ENCODE measurements around the gene IL17B. TPM values are rescaled to one million over a fixed set of nuclear protein-coding genes. Genes with fewer than 3 reads are reported as not detected.

IL17B gene
- total and polyA plus RNA-seq, 2 experiments from 2014 or later = 0.43 TPM; not detected in 1

DNA sequence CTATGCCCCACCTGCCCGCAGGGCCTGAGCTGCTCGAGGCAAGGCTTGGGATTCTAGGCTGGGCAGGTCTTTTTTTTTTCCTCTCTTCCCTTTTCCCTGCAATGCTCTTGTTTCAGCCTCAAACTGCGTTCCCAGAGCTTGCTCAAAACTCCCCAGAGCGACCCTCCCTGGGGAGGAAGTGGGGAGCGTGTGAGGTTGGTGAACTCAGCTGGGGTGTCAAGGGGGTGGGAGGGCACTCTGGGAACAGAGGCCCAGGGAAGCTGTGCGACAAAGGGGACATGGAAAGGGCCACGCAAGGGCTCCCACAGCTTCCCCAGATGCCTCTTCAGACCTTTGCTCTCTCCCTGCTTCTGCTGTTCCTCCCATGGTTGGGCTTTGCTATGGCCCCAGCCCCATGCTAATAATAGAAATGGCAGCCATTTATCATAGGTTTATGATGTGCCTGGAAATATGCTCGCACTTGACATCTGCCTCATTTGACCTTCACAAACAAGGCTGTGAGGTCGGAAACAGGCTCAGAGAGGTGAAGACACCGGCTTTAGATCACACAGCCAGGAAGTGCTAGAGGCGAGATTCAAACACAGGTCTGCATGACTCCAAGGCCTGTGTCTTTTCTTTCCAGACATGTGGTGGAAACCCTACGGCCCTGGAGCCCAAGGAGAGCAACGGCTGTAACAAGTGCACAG is 40.9 kb upstream of the IL17B start:
- peak overlapping the region; percentile 21; the same call in 1 of the 2 replicates for H3K9ac ChIP-seq
- H3K9me3 ChIP-seq (ENCODE audit: low read depth) = no peaks in the 10 kb centered on the region
- TF ChIP-seq EZH2 (IDR thresholded peaks at IDR 0.05; ENCODE audit: insufficient read depth, poor library complexity, severe bottlenecking) (no peak), EZH2phosphoT487 (IDR thresholded peaks at IDR 0.05; ENCODE audit: insufficient read depth, low read depth) (no peak)
- peak overlapping the region; percentile 48; the same call in 1 of the 2 replicates for H3K27ac ChIP-seq
- no peaks in the 10 kb centered on the region for H3K27me3 ChIP-seq (replicated peaks; ENCODE audit: insufficient read depth)
- no peaks in the 10 kb centered on the region for H3K9me2 ChIP-seq (ENCODE audit: insufficient read depth)
- no peak for DNase-seq
- H3K4me3 ChIP-seq = no peak overlapping the region
- H3K4me2 ChIP-seq (ENCODE audit: unreplicated experiment) = no peak overlapping the region
- peaks cover 30% of the 10 kb centered on the region for H3K4me1 ChIP-seq (ENCODE audit: insufficient read depth)
- in situ Hi-C loops (cut with MboI) = no loop called here
- H4K20me1 ChIP-seq (ENCODE audit: insufficient read depth) = no peaks in the 10 kb centered on the region
- H3K36me3 ChIP-seq (ENCODE audit: low read depth) = peaks cover 30% of the 10 kb centered on the region; the same call in 1 of the 2 replicates
- 67 to 71% methylated on average over 13 of the region's 13 CpGs for WGBS, 2 experiments (ENCODE audit: low coverage in 1 of 2, low lambda C conversion rate in 2 of 2, missing lambda C conversion rate in 2 of 2)
- peaks cover 73% of the 10 kb centered on the region for H3K79me2 ChIP-seq (ENCODE audit: insufficient read depth)
- H3F3A ChIP-seq (ENCODE audit: insufficient read depth) = peaks cover 57% of the 10 kb centered on the region
- no peak overlapping the region for H2AFZ ChIP-seq

DNA sequence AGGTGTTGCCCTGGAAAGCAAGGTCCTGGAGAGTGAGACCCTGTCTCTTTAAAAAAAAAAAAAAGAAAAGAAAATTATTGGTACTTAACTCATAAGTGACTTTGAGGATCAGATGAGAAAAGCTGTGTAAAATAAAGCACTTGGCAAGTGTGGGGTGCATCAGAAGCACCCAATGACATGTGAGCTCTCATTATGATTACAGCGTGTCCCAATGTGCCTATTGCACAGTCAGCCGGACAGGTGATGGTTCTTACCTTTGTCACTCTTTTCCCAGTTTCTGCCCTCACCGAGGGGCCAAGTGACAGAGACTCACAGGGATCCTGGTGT is 40.4 kb upstream of the IL17B start:
- H3F3A ChIP-seq (ENCODE audit: insufficient read depth) = peaks cover 57% of the 10 kb centered on the region
- no peaks in the 10 kb centered on the region for H3K27me3 ChIP-seq (replicated peaks; ENCODE audit: insufficient read depth)
- no peak overlapping the region for H3K4me3 ChIP-seq
- H3K9me3 ChIP-seq (ENCODE audit: low read depth) = no peaks in the 10 kb centered on the region
- H3K9me2 ChIP-seq (ENCODE audit: insufficient read depth) = no peaks in the 10 kb centered on the region
- H2AFZ ChIP-seq = no peak overlapping the region
- no peak overlapping the region for H3K27ac ChIP-seq
- no peak for DNase-seq
- in situ Hi-C loops (cut with MboI) = no loop called here
- H3K4me2 ChIP-seq (ENCODE audit: unreplicated experiment) = no peak overlapping the region
- peaks cover 25% of the 10 kb centered on the region; the same call in 1 of the 2 replicates for H3K36me3 ChIP-seq (ENCODE audit: low read depth)
- H3K9ac ChIP-seq = no peak overlapping the region; the same call in 1 of the 2 replicates
- 90 to 92% methylated on average over 3 of the region's 3 CpGs for WGBS, 2 experiments (ENCODE audit: low coverage in 1 of 2, low lambda C conversion rate in 2 of 2, missing lambda C conversion rate in 2 of 2)
- H3K79me2 ChIP-seq (ENCODE audit: insufficient read depth) = peaks cover 78% of the 10 kb centered on the region
- H3K4me1 ChIP-seq (ENCODE audit: insufficient read depth) = peaks cover 35% of the 10 kb centered on the region
- TF ChIP-seq EZH2 (IDR thresholded peaks at IDR 0.05; ENCODE audit: insufficient read depth, poor library complexity, severe bottlenecking) = no peak
- no peak for TF ChIP-seq EZH2phosphoT487 (IDR thresholded peaks at IDR 0.05; ENCODE audit: insufficient read depth, low read depth)
- no peaks in the 10 kb centered on the region for H4K20me1 ChIP-seq (ENCODE audit: insufficient read depth)

DNA sequence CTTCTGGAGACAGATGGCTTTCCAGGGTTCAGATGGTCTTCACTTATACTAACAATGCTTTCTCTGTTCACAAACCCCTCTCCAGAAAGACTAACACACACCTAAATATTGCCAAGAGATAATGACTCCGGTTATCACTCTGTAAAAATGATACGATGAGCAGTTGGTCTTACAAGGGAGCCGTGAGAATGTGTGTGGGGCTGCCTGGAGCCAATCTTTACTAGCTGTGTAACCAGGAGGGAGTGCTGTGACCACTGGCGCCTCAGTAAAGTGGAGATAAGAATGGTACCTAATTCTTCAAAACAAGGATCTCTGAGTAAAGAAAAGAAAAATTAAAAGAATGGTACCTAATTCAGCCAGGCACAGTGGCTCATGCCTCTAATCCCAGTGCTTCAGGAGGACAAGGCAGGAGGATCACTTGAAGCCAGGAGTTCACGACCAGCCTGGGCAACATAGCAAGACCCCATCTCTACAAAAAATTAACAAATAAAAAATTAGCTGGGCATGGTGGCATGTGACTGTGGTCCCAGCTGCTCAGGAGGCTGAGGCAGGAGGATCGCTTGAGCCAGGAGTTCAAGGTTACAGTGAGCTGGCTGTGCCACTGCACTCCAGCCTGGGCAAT is 39.9 kb upstream of the IL17B start:
- no peak overlapping the region for H3K4me3 ChIP-seq
- TF ChIP-seq EZH2phosphoT487 (IDR thresholded peaks at IDR 0.05; ENCODE audit: insufficient read depth, low read depth) = no peak
- no peak for TF ChIP-seq EZH2 (IDR thresholded peaks at IDR 0.05; ENCODE audit: insufficient read depth, poor library complexity, severe bottlenecking)
- no peak overlapping the region for H2AFZ ChIP-seq
- H3K9me3 ChIP-seq (ENCODE audit: low read depth) = no peaks in the 10 kb centered on the region
- H3K79me2 ChIP-seq (ENCODE audit: insufficient read depth) = peaks cover 83% of the 10 kb centered on the region
- peaks cover 40% of the 10 kb centered on the region for H3K4me1 ChIP-seq (ENCODE audit: insufficient read depth)
- in situ Hi-C loops (cut with MboI) = no loop called here
- peaks cover 59% of the 10 kb centered on the region for H3F3A ChIP-seq (ENCODE audit: insufficient read depth)
- no peak overlapping the region for H3K4me2 ChIP-seq (ENCODE audit: unreplicated experiment)
- no peak overlapping the region for H3K27ac ChIP-seq
- H3K36me3 ChIP-seq (ENCODE audit: low read depth) = peaks cover 23% of the 10 kb centered on the region; the same call in 1 of the 2 replicates
- no peaks in the 10 kb centered on the region for H4K20me1 ChIP-seq (ENCODE audit: insufficient read depth)
- no peak overlapping the region for H3K9ac ChIP-seq
- 78% methylated on average over 6 of the region's 6 CpGs for WGBS, 2 experiments (ENCODE audit: low coverage in 1 of 2, low lambda C conversion rate in 2 of 2, missing lambda C conversion rate in 2 of 2)
- no peaks in the 10 kb centered on the region for H3K27me3 ChIP-seq (replicated peaks; ENCODE audit: insufficient read depth)
- no peaks in the 10 kb centered on the region for H3K9me2 ChIP-seq (ENCODE audit: insufficient read depth)
- no peak for DNase-seq

DNA sequence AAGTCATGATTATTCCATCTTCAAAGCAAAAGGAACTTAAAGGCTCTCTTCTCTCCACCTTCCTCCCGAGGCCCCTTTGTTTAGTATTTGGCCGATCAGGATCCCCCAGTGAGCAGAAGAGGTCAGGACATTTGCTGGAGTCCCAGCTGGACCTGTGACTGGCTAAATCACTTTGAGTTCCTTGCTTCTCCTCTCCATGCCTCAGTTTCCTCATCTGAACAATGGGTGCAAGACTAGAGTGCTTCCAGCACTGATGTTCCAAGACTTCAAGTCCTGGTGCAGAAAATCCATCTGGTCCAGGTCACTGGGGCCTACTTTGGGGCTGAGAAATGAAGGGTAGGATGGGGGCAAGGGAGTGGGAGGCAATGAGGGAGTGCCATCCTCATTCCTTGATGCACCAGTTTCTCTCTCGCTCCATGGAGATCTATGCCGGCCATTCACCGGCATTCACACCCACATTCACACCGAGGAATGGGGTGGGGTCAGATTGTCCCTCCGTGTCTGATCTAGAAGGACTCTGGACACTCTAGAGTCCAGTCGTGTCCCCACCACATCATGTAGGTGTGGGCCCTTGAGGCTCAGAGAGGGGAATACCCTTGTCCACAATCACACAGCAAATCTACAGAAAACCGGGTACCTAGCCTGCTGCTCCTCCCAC is 38.7 kb upstream of the IL17B start:
- no peak overlapping the region for H3K4me3 ChIP-seq
- TF ChIP-seq EZH2 (IDR thresholded peaks at IDR 0.05; ENCODE audit: insufficient read depth, poor library complexity, severe bottlenecking) = no peak
- no peak for TF ChIP-seq EZH2phosphoT487 (IDR thresholded peaks at IDR 0.05; ENCODE audit: insufficient read depth, low read depth)
- H3F3A ChIP-seq (ENCODE audit: insufficient read depth) = peaks cover 66% of the 10 kb centered on the region
- H4K20me1 ChIP-seq (ENCODE audit: insufficient read depth) = no peaks in the 10 kb centered on the region
- H3K36me3 ChIP-seq (ENCODE audit: low read depth) = peaks cover 12% of the 10 kb centered on the region; the same call in 1 of the 2 replicates
- peaks cover 45% of the 10 kb centered on the region for H3K4me1 ChIP-seq (ENCODE audit: insufficient read depth)
- H2AFZ ChIP-seq = no peak overlapping the region
- WGBS, 2 experiments (ENCODE audit: low coverage in 1 of 2, low lambda C conversion rate in 2 of 2, missing lambda C conversion rate in 2 of 2) = 75 to 82% methylated on average over 9 of the region's 9 CpGs
- H3K9me2 ChIP-seq (ENCODE audit: insufficient read depth) = no peaks in the 10 kb centered on the region
- H3K27me3 ChIP-seq (replicated peaks; ENCODE audit: insufficient read depth) = no peaks in the 10 kb centered on the region
- H3K79me2 ChIP-seq (ENCODE audit: insufficient read depth) = peaks cover 91% of the 10 kb centered on the region
- H3K9ac ChIP-seq = no peak overlapping the region; the same call in 1 of the 2 replicates
- no peaks in the 10 kb centered on the region for H3K9me3 ChIP-seq (ENCODE audit: low read depth)
- H3K4me2 ChIP-seq (ENCODE audit: unreplicated experiment) = no peak overlapping the region
- DNase-seq = no peak
- in situ Hi-C loops (cut with MboI) = no loop called here
- 0 out of 2 replicates have a peak overlapping the region, but pooled peaks have one; percentile 16 for H3K27ac ChIP-seq
